ENCODE data around the gene CYLD. TPM values are rescaled to one million over a fixed set of nuclear protein-coding genes. Genes with fewer than 3 reads are reported as not detected.

Gene CYLD
- total and polyA plus RNA-seq, 2 donors (not counting 3 experiments of a cell fraction or from before 2014, with no cell fraction given): 7.4 to 21.5 TPM

DNA sequence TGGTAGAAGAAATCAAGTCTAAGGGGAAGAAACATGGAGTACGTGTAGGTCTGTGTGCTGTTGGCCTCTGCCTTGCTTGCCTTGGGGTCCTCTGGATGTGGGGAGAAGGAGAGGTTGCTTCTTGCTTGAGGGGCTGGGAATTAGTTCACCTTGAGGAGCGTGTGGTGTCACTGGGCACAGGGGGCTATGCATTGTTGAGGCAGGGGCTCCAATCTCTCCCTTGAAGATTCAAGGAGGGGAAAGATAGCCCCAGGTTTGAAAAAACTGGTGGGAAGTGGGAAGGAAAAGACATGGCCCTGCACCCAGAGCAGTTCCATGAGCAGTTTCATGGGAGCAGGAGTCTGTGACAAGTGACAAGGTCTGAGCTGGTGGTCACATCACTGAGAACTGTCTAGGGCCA, 103.4 kb downstream of the CYLD start:
- no peak for DNase-seq (ENCODE audit: low read depth, low spot score)
- ChIA-PET POLR2A (no interaction called here), CTCF (no interaction called here)
- no peaks in the 10 kb centered on the region for H3K4me1 ChIP-seq (ENCODE audit: control insufficient read depth, extremely low read depth, insufficient read depth, low read length)
- H3K27ac ChIP-seq (ENCODE audit: insufficient read depth, low read depth, low read length): no peak overlapping the region
- no peak overlapping the region for H3K4me3 ChIP-seq (replicated peaks in 1 of 3; ENCODE audit: insufficient read depth in 1 of 3, low read depth in 1 of 3, low read length in 3 of 3)
- H3K9me1 ChIP-seq (replicated peaks; ENCODE audit: control insufficient read depth, extremely low read depth, insufficient read depth, low read length): no peaks in the 10 kb centered on the region
- no peaks in the 10 kb centered on the region for H3K79me2 ChIP-seq (ENCODE audit: control insufficient read depth, insufficient read depth, low read length)
- H3K9ac ChIP-seq (replicated peaks; ENCODE audit: extremely low read depth, insufficient read depth, low read length): no peak overlapping the region
- FAIRE-seq: no peak
- H3K9me3 ChIP-seq (replicated peaks; ENCODE audit: control insufficient read depth, insufficient read depth, low read length): no peaks in the 10 kb centered on the region
- no peak overlapping the region for H2AFZ ChIP-seq (ENCODE audit: low read depth, low read length)
- no peaks in the 10 kb centered on the region for H4K20me1 ChIP-seq (replicated peaks; ENCODE audit: control insufficient read depth, extremely low read depth, insufficient read depth, low read length)
- TF ChIP-seq FOS (IDR thresholded peaks at IDR 0.05; ENCODE audit: borderline replicate concordance, insufficient read depth, low read length) (no peak), CTCF (IDR thresholded peaks at IDR 0.05; ENCODE audit: extremely low read depth in 1 of 2, insufficient read depth in 1 of 2, low read depth in 1 of 2, low read length in 2 of 2) (no peak), GATA2 (IDR thresholded peaks at IDR 0.05; ENCODE audit: insufficient read depth, insufficient read length, low read depth, low read length) (no peak), JUN (IDR thresholded peaks at IDR 0.05; ENCODE audit: borderline replicate concordance, insufficient read depth, insufficient read length, low read depth) (no peak), POLR2AphosphoS5 (IDR thresholded peaks at IDR 0.05; ENCODE audit: insufficient read depth, low read depth, low read length) (no peak), MYC (IDR thresholded peaks at IDR 0.05; ENCODE audit: low read depth, low read length) (no peak), EZH2 (IDR thresholded peaks at IDR 0.05; ENCODE audit: borderline replicate concordance, low read depth, low read length, severe bottlenecking) (no peak), POLR2A (IDR thresholded peaks at IDR 0.05; ENCODE audit: low read depth, low read length) (no peak)
- TF ChIP-seq, protein P1, sequence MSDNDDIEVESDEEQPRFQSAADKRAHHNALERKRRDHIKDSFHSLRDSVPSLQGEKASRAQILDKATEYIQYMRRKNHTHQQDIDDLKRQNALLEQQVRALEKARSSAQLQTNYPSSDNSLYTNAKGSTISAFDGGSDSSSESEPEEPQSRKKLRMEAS (IDR thresholded peaks at IDR 0.05; ENCODE audit: insufficient read depth, insufficient read length): no peak
- intact Hi-C loops (cut with micrococcal nuclease): no loop called here
- peaks cover 0 to 3% of the 10 kb centered on the region in 2 experiments for H3K27me3 ChIP-seq (ENCODE audit: control insufficient read depth in 2 of 2, insufficient read depth in 2 of 2, low read length in 2 of 2)
- dilution Hi-C loops (cut with MboI; ENCODE audit: extremely low pct_ligation_motif_present, low sequenced_read_pairs): no loop called here
- no TSS peak for BruUV-seq (replicated peaks)
- H3K36me3 ChIP-seq (ENCODE audit: control insufficient read depth in 2 of 2, extremely low read depth in 1 of 2, insufficient read depth in 2 of 2, low read length in 2 of 2): no peaks in the 10 kb centered on the region
- H3K4me2 ChIP-seq (ENCODE audit: insufficient read depth, low read length): no peak overlapping the region

All from endothelial cell of umbilical vein (primary cell).